Stimulated activated naive CD8-positive, alpha-beta T cell treated with anti-CD3 and anti-CD28 coated beads, Interleukin-15, Interleukin-2, amounts not matched to agents 100 ng/mL and 50 ng/mL, for 24 hours (primary cell): ENCODE results near the gene TAGAP.

Source experiments
- H3K27ac Mint-ChIP-seq: one replicate; pipeline ENCODE4 v1.8.0; 2021; ENCODE audit warnings: mild to moderate bottlenecking, mixed read lengths
- H3K27me3 Mint-ChIP-seq: one replicate; pipeline ENCODE4 v1.8.0; 2021; ENCODE audit warnings: mixed read lengths
- H3K36me3 Mint-ChIP-seq: one replicate; pipeline ENCODE4 v1.8.0; 2021; ENCODE audit warnings: low read depth, mixed read lengths
- H3K4me1 Mint-ChIP-seq: one replicate; pipeline ENCODE4 v1.8.0; 2021; ENCODE audit warnings: low read depth, mixed read lengths
- H3K4me3 Mint-ChIP-seq: one replicate; pipeline ENCODE4 v1.8.0; 2021; ENCODE audit warnings: mild to moderate bottlenecking, mixed read lengths
- H3K9me3 Mint-ChIP-seq: one replicate; pipeline ENCODE4 v1.8.0; 2021; ENCODE audit warnings: mixed read lengths

Gene TAGAP, protein sequence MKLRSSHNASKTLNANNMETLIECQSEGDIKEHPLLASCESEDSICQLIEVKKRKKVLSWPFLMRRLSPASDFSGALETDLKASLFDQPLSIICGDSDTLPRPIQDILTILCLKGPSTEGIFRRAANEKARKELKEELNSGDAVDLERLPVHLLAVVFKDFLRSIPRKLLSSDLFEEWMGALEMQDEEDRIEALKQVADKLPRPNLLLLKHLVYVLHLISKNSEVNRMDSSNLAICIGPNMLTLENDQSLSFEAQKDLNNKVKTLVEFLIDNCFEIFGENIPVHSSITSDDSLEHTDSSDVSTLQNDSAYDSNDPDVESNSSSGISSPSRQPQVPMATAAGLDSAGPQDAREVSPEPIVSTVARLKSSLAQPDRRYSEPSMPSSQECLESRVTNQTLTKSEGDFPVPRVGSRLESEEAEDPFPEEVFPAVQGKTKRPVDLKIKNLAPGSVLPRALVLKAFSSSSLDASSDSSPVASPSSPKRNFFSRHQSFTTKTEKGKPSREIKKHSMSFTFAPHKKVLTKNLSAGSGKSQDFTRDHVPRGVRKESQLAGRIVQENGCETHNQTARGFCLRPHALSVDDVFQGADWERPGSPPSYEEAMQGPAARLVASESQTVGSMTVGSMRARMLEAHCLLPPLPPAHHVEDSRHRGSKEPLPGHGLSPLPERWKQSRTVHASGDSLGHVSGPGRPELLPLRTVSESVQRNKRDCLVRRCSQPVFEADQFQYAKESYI

DNA sequence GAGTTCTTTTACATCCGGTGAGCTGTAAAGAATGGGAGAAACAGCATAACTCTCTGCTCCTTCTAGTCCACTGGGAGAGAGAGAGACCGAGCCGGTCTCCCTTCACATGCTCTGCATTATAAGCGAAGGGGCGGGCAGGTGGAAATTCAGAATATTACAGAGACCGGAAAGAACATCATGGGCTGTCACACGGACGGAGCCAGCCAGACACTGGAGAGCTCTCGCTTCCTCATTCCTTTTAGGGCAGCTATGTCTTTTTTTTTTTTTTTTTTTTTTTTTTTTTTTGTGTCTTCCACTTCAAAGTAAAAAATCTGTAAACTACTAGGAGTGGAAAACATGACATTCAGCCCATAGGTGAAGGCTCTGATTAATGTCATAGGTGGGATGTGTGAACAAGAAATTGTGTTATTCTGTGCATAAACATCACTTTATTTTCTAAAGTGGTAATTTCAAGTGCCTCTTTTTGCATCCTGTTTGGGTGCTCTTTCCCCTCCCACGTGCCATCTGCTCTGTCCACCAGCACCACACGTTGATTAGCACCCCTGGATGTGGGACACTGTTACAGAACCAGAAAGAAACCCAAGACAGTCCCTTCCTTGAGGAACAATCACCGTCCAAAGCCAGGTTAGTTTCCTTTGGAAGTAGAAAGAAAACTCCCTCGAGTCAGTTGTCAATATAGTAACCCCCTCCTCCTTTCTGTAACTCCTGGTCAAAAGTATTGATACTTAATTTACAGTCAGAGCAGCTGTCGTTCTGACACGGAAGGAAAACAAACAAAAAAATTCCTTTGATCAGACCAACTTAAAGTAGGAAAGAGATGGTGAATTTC lies at the start of gene TAGAP:
TAGAP (minus strand) TSS at position 93 of the 829 bp plus-strand sequence. CDS start 845 bp downstream, outside the sequence.
- Mint-ChIP-seq H3K27ac (peak within 1 kb of the TSS; percentile 100), H3K4me1 (peaks cover 71% of the 10 kb centered on the region), H3K9me3 (no peaks in the 10 kb centered on the region), H3K27me3 (no peaks in the 10 kb centered on the region), H3K36me3 (peaks cover 48% of the 10 kb centered on the region), H3K4me3 (peak within 1 kb of the TSS; percentile 100)

- Mint-ChIP-seq H3K4me3 (peak overlapping the region; percentile 77), H3K4me1 (peaks cover 94% of the 10 kb centered on the region), H3K9me3 (no peaks in the 10 kb centered on the region), H3K36me3 (no peaks in the 10 kb centered on the region), H3K27me3 (no peaks in the 10 kb centered on the region), H3K27ac (peak overlapping the region; percentile 97)
These were observed 49.0 kb upstream of the TAGAP start for GRCh38 chr6:159093609-159094443.

GRCh38 chr6:159092631-159093030 lies 47.8 kb upstream of the TAGAP start:
- H3K27me3 Mint-ChIP-seq, result no peaks in the 10 kb centered on the region
- no peaks in the 10 kb centered on the region for H3K36me3 Mint-ChIP-seq
- H3K9me3 Mint-ChIP-seq, result no peaks in the 10 kb centered on the region
- H3K4me1 Mint-ChIP-seq, result peaks cover 82% of the 10 kb centered on the region
- H3K27ac Mint-ChIP-seq, result peak overlapping the region; percentile 67
- H3K4me3 Mint-ChIP-seq, result no peak overlapping the region

DNA sequence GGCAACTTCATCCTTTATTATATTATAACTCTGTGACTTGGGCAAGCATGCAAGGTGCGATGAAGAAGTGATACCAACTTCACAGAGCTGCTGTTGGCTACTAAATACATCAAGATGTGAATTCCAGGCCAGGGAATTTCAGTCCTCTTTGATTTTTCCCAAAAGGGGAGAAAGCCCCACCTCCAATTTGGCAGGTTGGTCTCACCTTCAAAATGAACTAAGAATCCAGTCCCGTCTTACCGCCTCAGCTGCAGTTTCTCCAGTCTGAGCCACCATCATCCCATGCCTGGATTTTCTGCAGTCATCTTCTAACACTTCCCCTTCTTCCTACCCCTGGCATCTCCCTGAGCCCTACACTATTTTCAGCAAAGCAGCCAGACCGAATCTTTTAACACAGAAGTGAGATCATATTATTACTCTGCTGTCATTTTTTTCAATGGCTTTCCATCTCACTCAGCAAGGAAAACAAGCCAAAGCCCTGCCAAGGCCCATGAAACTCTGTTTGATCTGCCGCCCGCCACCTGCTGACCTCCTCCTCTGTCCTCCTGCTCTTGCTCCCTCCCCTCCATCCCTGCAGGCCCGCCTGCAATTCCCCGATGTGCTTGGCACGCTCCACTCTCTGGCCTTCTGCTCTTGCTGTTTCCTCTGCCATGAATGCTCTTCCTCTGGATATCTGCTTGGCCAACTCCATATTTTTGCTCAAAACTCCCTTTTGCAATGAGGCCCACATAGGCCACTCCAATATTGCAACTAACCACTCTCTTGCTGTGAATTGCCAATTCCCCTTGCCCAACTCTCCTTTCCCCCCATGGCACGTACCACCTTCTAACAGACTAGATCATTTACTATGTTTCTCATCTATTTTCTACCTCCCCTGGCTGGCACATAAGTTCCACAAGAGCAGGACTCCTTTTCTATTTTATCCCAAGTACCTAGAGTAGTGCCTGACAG lies 46.0 kb upstream of the TAGAP start:
- Mint-ChIP-seq H3K36me3 (no peaks in the 10 kb centered on the region), H3K4me1 (peaks cover 79% of the 10 kb centered on the region), H3K9me3 (no peaks in the 10 kb centered on the region), H3K27me3 (no peaks in the 10 kb centered on the region), H3K4me3 (no peak overlapping the region), H3K27ac (peak overlapping the region; percentile 86)

DNA sequence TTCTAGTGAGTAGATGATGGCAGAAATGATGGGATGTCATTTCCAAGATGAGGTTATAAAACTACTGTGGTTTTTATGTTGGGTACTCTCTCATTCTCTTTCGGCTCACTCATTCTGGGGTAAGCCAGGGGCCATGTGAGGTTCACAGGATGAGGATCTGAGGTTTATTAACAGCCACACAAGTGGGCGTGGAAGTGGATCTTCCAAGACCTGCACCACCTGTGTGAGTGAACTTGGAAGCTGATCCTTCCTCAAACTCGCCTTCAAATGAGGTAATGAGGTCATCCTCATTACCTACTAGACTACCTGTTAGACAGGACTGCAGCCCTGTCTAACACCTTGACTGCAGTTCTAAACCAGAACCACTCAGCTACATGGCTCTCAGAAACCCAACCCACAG lies 45.1 kb upstream of the TAGAP start:
- H3K27ac Mint-ChIP-seq, result peak overlapping the region; percentile 86
- peak overlapping the region; percentile 46 for H3K4me3 Mint-ChIP-seq
- no peaks in the 10 kb centered on the region for H3K36me3 Mint-ChIP-seq
- H3K27me3 Mint-ChIP-seq, result no peaks in the 10 kb centered on the region
- H3K4me1 Mint-ChIP-seq, result peaks cover 77% of the 10 kb centered on the region
- H3K9me3 Mint-ChIP-seq, result no peaks in the 10 kb centered on the region

- no peaks in the 10 kb centered on the region for H3K36me3 Mint-ChIP-seq
- peak overlapping the region; percentile 46 for H3K4me3 Mint-ChIP-seq
- peaks cover 75% of the 10 kb centered on the region for H3K4me1 Mint-ChIP-seq
- peak overlapping the region; percentile 86 for H3K27ac Mint-ChIP-seq
- H3K27me3 Mint-ChIP-seq, result no peaks in the 10 kb centered on the region
- H3K9me3 Mint-ChIP-seq, result no peaks in the 10 kb centered on the region
These were observed 44.7 kb upstream of the TAGAP start for GRCh38 chr6:159089443-159089842.

DNA sequence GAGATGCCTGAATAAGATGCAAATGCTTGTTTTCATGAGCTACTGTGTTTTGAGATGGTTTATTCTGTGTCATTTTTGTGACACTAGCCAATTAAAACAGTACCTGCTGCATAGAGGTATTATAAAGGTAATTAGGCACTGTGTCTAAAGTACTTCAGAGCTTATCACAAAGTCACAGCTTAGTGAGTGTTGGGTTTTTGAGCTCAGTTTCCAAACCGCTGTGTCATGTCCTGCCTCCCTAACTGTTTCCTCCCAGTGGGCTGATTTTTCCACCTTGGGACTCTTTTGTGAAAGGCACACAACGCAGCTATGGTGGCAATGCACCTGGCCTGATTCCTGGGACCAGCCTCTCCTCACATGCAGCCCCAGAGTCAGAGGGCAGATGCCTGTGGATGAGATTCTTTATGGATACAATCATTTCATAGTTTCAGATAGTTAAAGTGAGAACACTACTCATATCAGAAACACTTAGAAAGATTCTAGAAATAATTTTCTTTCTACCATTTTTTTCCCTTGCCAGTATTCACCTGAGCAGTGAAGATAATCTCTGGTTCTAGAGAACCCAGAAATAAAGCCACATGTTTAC lies 41.3 kb upstream of the TAGAP start:
- Mint-ChIP-seq H3K4me1 (peaks cover 70% of the 10 kb centered on the region), H3K27ac (peak overlapping the region; percentile 79), H3K9me3 (no peaks in the 10 kb centered on the region)

GRCh38 chr6:159085396-159085895 lies 40.7 kb upstream of the TAGAP start:
- no peak overlapping the region for H3K4me3 Mint-ChIP-seq
- H3K27ac Mint-ChIP-seq, result peak overlapping the region; percentile 79
- peaks cover 70% of the 10 kb centered on the region for H3K4me1 Mint-ChIP-seq
- H3K36me3 Mint-ChIP-seq, result no peaks in the 10 kb centered on the region
- no peaks in the 10 kb centered on the region for H3K27me3 Mint-ChIP-seq
- no peaks in the 10 kb centered on the region for H3K9me3 Mint-ChIP-seq

More for the DNA sequence above, 41.3 kb upstream of the TAGAP start:
- H3K4me3 Mint-ChIP-seq, result no peak overlapping the region
- H3K27me3 Mint-ChIP-seq, result no peaks in the 10 kb centered on the region
- H3K36me3 Mint-ChIP-seq, result no peaks in the 10 kb centered on the region

DNA sequence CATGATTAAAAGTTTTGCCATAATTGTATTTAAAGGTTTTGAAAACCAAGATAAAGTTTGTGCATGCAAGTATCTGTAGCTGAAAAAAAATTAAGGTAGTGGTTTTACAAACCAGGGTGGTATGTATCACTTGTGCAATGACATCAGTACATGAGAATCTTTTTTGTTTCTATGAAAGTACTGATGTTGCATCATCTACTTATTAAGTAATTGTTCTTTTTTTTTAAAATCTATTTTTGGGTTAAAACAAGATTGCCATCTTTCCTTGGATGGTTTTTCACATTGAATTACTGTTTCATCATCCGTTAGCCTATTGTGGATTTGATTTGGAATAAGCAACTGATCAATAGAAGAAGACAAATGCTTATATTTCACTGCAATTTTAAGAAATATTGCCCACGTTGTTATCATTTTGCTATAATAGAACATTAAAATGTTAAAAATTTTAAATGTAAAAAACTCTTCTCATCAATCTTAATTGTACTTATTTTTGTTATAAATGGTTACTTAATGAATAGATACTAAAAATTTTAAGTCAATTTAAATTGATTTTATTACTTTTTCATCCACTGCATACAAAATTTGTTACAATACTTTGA lies 39.8 kb upstream of the TAGAP start:
- Mint-ChIP-seq H3K36me3 (no peaks in the 10 kb centered on the region), H3K27me3 (no peaks in the 10 kb centered on the region), H3K27ac (no peak overlapping the region), H3K4me1 (peaks cover 70% of the 10 kb centered on the region), H3K9me3 (no peaks in the 10 kb centered on the region), H3K4me3 (no peak overlapping the region)

DNA sequence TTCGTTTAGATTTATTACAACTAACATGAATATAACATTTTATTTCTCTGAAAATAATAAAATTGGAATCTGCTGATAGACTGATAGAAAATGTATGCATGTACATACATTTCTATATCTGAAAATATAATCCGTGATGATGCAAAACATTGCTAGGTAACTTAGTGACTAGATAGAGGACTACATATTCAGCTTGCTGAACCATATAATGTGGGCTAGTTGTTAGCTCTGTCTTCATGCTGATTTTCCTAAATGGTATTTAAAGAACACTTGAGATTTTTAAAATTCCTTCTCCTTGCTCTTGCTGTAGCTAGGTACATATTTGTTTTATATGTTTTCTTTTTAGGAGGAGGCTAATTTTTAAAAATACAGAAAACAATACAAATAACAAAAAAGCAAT lies 38.4 kb upstream of the TAGAP start:
- Mint-ChIP-seq H3K4me3 (no peak overlapping the region), H3K27ac (no peak overlapping the region), H3K9me3 (peaks cover 6% of the 10 kb centered on the region), H3K36me3 (no peaks in the 10 kb centered on the region), H3K27me3 (no peaks in the 10 kb centered on the region), H3K4me1 (peaks cover 80% of the 10 kb centered on the region)

- peaks cover 3% of the 10 kb centered on the region for H3K36me3 Mint-ChIP-seq
- H3K27ac Mint-ChIP-seq, result peak overlapping the region; percentile 73
- H3K27me3 Mint-ChIP-seq, result no peaks in the 10 kb centered on the region
- H3K9me3 Mint-ChIP-seq, result peaks cover 7% of the 10 kb centered on the region
- peak overlapping the region; percentile 14 for H3K4me3 Mint-ChIP-seq
- H3K4me1 Mint-ChIP-seq, result peaks cover 86% of the 10 kb centered on the region
These were observed 37.4 kb upstream of the TAGAP start for GRCh38 chr6:159082039-159082815.
